KMS-11 (cell line): ENCODE results near the gene MOCS2.

Experiments used
- H2AFZ ChIP-seq: fragments of 200-600 bp; sonication (generic); 2 replicates; pipeline ENCODE4 v1.6.1; 2016; ENCODE audit warnings: antibody characterized with exemption, mixed run types, low read depth
- H3K27ac ChIP-seq: fragments of 200-600 bp; sonication (generic); 2 replicates; pipeline ENCODE4 v1.6.1; 2016; ENCODE audit warnings: mild to moderate bottlenecking, mixed run types
- H3K27me3 ChIP-seq: fragments of 200-600 bp; sonication (generic); 2 replicates; pipeline ENCODE4 v1.6.1; 2017; ENCODE audit warnings: mild to moderate bottlenecking, low read depth, mixed run types, moderate library complexity; ENCODE audit not compliant: insufficient read depth
- H3K36me3 ChIP-seq: fragments of 200-600 bp; sonication (generic); 2 replicates; pipeline ENCODE4 v1.6.1; 2017; ENCODE audit warnings: mild to moderate bottlenecking, mixed run types; ENCODE audit not compliant: insufficient read depth
- H3K4me1 ChIP-seq: fragments of 200-600 bp; sonication (generic); 2 replicates; pipeline ENCODE4 v1.6.1; 2016; ENCODE audit warnings: mild to moderate bottlenecking, low read depth, mixed run types; ENCODE audit not compliant: poor library complexity, severe bottlenecking
- H3K4me2 ChIP-seq: fragments of 200-600 bp; sonication (generic); 2 replicates; pipeline ENCODE4 v1.7.0; 2016; ENCODE audit warnings: mild to moderate bottlenecking, mixed run types
- H3K4me3 ChIP-seq: fragments of 200-600 bp; sonication (generic); IDR thresholded peaks from 2 replicates; pipeline ENCODE4 v1.6.1; 2017; ENCODE audit warnings: low read depth, low read length, mixed read lengths; ENCODE audit not compliant: insufficient read depth
- H3K79me2 ChIP-seq: fragments of 200-600 bp; sonication (generic); 2 replicates; pipeline ENCODE4 v1.6.1; 2016; ENCODE audit warnings: low read depth, mixed run types; ENCODE audit not compliant: insufficient read depth
- H3K9ac ChIP-seq: fragments of 200-600 bp; sonication (generic); 2 replicates; pipeline ENCODE4 v1.6.1; 2016; ENCODE audit warnings: mild to moderate bottlenecking, mixed run types
- H4K20me1 ChIP-seq: fragments of 200-600 bp; sonication (generic); 2 replicates; pipeline ENCODE4 v1.6.1; 2016; ENCODE audit warnings: mild to moderate bottlenecking, mixed run types; ENCODE audit not compliant: insufficient read depth
- TF ChIP-seq, protein P1 (sequence below): fragments of 200-600 bp; sonication (generic); conservative IDR thresholded peaks from 2 replicates; pipeline ENCODE4 v1.6.1; 2017; ENCODE audit warnings: low read depth, mild to moderate bottlenecking, antibody characterized with exemption, low read length, moderate library complexity, mixed read lengths

MOCS2 gene

GRCh38 chr5:53105611-53106300 is 3.8 kb downstream of the MOCS2 start:
- TF ChIP-seq, protein P1, sequence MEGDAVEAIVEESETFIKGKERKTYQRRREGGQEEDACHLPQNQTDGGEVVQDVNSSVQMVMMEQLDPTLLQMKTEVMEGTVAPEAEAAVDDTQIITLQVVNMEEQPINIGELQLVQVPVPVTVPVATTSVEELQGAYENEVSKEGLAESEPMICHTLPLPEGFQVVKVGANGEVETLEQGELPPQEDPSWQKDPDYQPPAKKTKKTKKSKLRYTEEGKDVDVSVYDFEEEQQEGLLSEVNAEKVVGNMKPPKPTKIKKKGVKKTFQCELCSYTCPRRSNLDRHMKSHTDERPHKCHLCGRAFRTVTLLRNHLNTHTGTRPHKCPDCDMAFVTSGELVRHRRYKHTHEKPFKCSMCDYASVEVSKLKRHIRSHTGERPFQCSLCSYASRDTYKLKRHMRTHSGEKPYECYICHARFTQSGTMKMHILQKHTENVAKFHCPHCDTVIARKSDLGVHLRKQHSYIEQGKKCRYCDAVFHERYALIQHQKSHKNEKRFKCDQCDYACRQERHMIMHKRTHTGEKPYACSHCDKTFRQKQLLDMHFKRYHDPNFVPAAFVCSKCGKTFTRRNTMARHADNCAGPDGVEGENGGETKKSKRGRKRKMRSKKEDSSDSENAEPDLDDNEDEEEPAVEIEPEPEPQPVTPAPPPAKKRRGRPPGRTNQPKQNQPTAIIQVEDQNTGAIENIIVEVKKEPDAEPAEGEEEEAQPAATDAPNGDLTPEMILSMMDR, result no peak
- H3K36me3 ChIP-seq, result no peaks in the 10 kb centered on the region
- no peak overlapping the region for H3K9ac ChIP-seq
- no peak overlapping the region for H3K4me3 ChIP-seq
- H4K20me1 ChIP-seq, result no peaks in the 10 kb centered on the region
- H2AFZ ChIP-seq, result no peak overlapping the region
- no peaks in the 10 kb centered on the region for H3K27me3 ChIP-seq
- no peak overlapping the region for H3K27ac ChIP-seq
- H3K4me1 ChIP-seq, result peaks cover 17% of the 10 kb centered on the region
- H3K4me2 ChIP-seq, result no peak overlapping the region
- H3K79me2 ChIP-seq, result no peaks in the 10 kb centered on the region

- no peaks in the 10 kb centered on the region for H3K36me3 ChIP-seq
- no peak overlapping the region for H3K9ac ChIP-seq
- H2AFZ ChIP-seq, result no peak overlapping the region
- no peak overlapping the region for H3K4me3 ChIP-seq
- no peak overlapping the region for H3K4me2 ChIP-seq
- H3K79me2 ChIP-seq, result no peaks in the 10 kb centered on the region
- no peaks in the 10 kb centered on the region for H3K27me3 ChIP-seq
- H3K4me1 ChIP-seq, result no peaks in the 10 kb centered on the region
- H4K20me1 ChIP-seq, result no peaks in the 10 kb centered on the region
- TF ChIP-seq, protein P1, result no peak
- no peak overlapping the region for H3K27ac ChIP-seq
These were observed 9.0 kb downstream of the MOCS2 start for GRCh38 chr5:53100606-53101005.

DNA sequence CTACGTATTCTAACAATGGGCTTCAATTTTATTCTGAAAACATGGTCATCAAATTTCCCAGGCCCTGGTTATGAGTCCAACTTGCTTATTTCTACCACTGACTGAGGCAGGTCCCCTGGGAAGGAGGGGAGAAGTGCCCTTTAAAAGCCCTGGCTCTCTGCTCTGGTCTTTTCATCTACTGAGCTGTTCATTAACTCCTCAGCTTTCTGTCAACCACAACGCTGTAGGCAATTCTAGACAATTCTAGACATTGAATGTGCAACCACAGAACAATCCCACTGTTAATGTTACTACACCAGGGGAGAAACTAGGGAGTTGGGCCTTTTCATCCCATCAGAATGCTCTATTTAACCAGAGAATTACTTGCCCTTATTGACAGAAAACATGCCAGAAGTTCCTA is 10.0 kb downstream of the MOCS2 start:
- Histone ChIP-seq H3K79me2 (no peaks in the 10 kb centered on the region), H2AFZ (no peak overlapping the region), H3K4me3 (no peak overlapping the region), H3K9ac (no peak overlapping the region), H4K20me1 (no peaks in the 10 kb centered on the region), H3K36me3 (no peaks in the 10 kb centered on the region), H3K27me3 (no peaks in the 10 kb centered on the region), H3K27ac (no peak overlapping the region), H3K4me1 (no peaks in the 10 kb centered on the region), H3K4me2 (no peak overlapping the region)
- TF ChIP-seq, protein P1, result no peak

DNA sequence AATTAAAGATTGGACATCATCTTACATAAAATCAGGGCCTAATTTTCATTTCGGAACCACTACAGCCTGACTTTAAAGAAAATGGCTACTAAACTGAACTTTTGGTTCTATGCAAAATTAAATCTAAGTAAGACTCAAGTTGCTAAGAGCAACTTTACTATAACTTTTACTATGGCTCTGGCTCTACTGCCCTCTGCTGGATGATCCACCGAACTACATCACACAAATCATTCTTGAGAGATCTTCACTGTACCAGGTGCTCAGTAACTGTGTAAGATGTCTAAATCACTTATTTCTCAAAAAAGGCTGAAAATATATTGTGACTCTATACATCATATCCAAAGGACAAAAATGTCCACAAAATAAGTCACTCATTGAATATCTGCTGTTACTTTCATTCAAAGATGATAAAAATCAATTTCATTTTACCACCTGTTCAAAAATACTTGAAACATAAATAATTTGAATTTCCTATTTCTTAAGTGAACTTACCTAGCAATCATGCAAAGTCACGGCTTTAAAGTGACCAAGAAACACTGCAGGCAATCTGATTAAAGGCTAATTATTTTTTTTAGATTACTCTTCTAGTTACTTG is 13.5 kb downstream of the MOCS2 start:
- no peak overlapping the region for H3K27ac ChIP-seq

More for the DNA sequence above, 13.5 kb downstream of the MOCS2 start:
- H4K20me1 ChIP-seq, result no peaks in the 10 kb centered on the region
- TF ChIP-seq, protein P1, result peak; percentile 93
- no peak overlapping the region for H2AFZ ChIP-seq
- no peak overlapping the region for H3K9ac ChIP-seq
- H3K36me3 ChIP-seq, result no peaks in the 10 kb centered on the region
- H3K4me2 ChIP-seq, result no peak overlapping the region
- H3K4me3 ChIP-seq, result no peak overlapping the region
- no peaks in the 10 kb centered on the region for H3K27me3 ChIP-seq
- H3K4me1 ChIP-seq, result no peaks in the 10 kb centered on the region
- no peaks in the 10 kb centered on the region for H3K79me2 ChIP-seq
